Osteoblast (primary cell): ENCODE data around the gene CBX4. TPM values are rescaled to one million over a fixed set of nuclear protein-coding genes. Genes with fewer than 3 reads are reported as not detected.

Experiments
- DNase-seq: peaks from one replicate; pipeline ENCODE4 v3.0.0; 2011; ENCODE audit warnings: low spot score, mixed read lengths; ENCODE audit not compliant: insufficient read length; ENCODE audit errors: missing footprints
- H2AFZ ChIP-seq: 2 replicates; pipeline ENCODE4 v1.6.0; 2011; ENCODE audit warnings: mild to moderate bottlenecking, low read length
- H3K27ac ChIP-seq: 2 replicates; pipeline ENCODE4 v1.5.1; 2011; ENCODE audit warnings: mild to moderate bottlenecking, low read depth, low read length, moderate library complexity
- H3K27me3 ChIP-seq: 2 replicates; pipeline ENCODE4 v1.6.0; 2012; ENCODE audit warnings: mild to moderate bottlenecking, control low read depth, inconsistent platforms, low read length, moderate library complexity; ENCODE audit not compliant: insufficient read depth
- H3K36me3 ChIP-seq: 2 replicates; pipeline ENCODE4 v1.5.1; 2011; ENCODE audit warnings: mild to moderate bottlenecking, low read length, control low read depth, moderate library complexity; ENCODE audit not compliant: insufficient read depth
- H3K4me1 ChIP-seq: 2 replicates; pipeline ENCODE4 v1.5.1; 2011; ENCODE audit warnings: mild to moderate bottlenecking, low read length, control low read depth, moderate library complexity; ENCODE audit not compliant: insufficient read depth
- H3K4me2 ChIP-seq: 2 replicates; pipeline ENCODE4 v1.6.0; 2011; ENCODE audit warnings: mild to moderate bottlenecking, low read length; ENCODE audit not compliant: insufficient read depth
- H3K4me3 ChIP-seq: fragments of 200-600 bp; sonication (generic); 3 replicates; pipeline ENCODE4 v1.5.1; 2012; ENCODE audit warnings: mild to moderate bottlenecking, low read length, inconsistent platforms; ENCODE audit not compliant: insufficient read depth
- H3K79me2 ChIP-seq: 2 replicates; pipeline ENCODE4 v1.6.0; 2012; ENCODE audit warnings: mild to moderate bottlenecking, low read length, control low read depth, inconsistent platforms; ENCODE audit not compliant: insufficient read depth
- H3K9me3 ChIP-seq: 2 replicates; pipeline ENCODE4 v1.5.1; 2011; ENCODE audit warnings: low read depth, low read length, control low read depth
- H4K20me1 ChIP-seq: 2 replicates; pipeline ENCODE4 v1.6.0; 2012; ENCODE audit warnings: mild to moderate bottlenecking, low read length, control low read depth; ENCODE audit not compliant: insufficient read depth
- CTCF ChIP-seq: IDR thresholded peaks from 2 replicates; pipeline ENCODE4 v1.5.1; 2011; ENCODE audit warnings: mild to moderate bottlenecking, low read depth, low read length, moderate library complexity; ENCODE audit errors: extremely low read depth
- total RNA-seq: library from RNA; depleted of rRNA; stranded (reverse); fragments of >200 nt; gene quantifications from 2 replicates; pipeline ENCODE4 v1.2.3, GENCODE V29; 2012

Gene CBX4
- total RNA-seq, 1 donor = 22.1 TPM

GRCh38 chr17:79874329-79874981, 35.2 kb upstream of the CBX4 start:
- Histone ChIP-seq H3K4me1 (no peaks in the 10 kb centered on the region), H3K36me3 (no peaks in the 10 kb centered on the region), H3K27ac (no peak overlapping the region), H3K9me3 (no peaks in the 10 kb centered on the region), H4K20me1 (no peaks in the 10 kb centered on the region), H3K4me3 (no peak overlapping the region), H3K27me3 (peaks cover 3% of the 10 kb centered on the region), H3K79me2 (no peaks in the 10 kb centered on the region), H3K4me2 (no peak overlapping the region), H2AFZ (no peak overlapping the region)
- DNase-seq = peak; percentile 85
- TF ChIP-seq CTCF = peak; percentile 48

GRCh38 chr17:79873583-79873982, 34.3 kb upstream of the CBX4 start:
- no peaks in the 10 kb centered on the region for H3K36me3 ChIP-seq
- no peak overlapping the region for H3K4me2 ChIP-seq
- H2AFZ ChIP-seq = no peak overlapping the region
- no peaks in the 10 kb centered on the region for H4K20me1 ChIP-seq
- H3K4me1 ChIP-seq = no peaks in the 10 kb centered on the region
- no peaks in the 10 kb centered on the region for H3K9me3 ChIP-seq
- no peak for TF ChIP-seq CTCF
- H3K79me2 ChIP-seq = no peaks in the 10 kb centered on the region
- no peak overlapping the region for H3K4me3 ChIP-seq
- DNase-seq = no peak
- H3K27ac ChIP-seq = no peak overlapping the region
- H3K27me3 ChIP-seq = peaks cover 6% of the 10 kb centered on the region

- no peak for TF ChIP-seq CTCF
- no peaks in the 10 kb centered on the region for H4K20me1 ChIP-seq
- no peaks in the 10 kb centered on the region for H3K9me3 ChIP-seq
- DNase-seq = peak; percentile 62
- H3K36me3 ChIP-seq = no peaks in the 10 kb centered on the region
- no peak overlapping the region for H2AFZ ChIP-seq
- H3K4me1 ChIP-seq = no peaks in the 10 kb centered on the region
- H3K27me3 ChIP-seq = peaks cover 6% of the 10 kb centered on the region
- H3K27ac ChIP-seq = no peak overlapping the region
- H3K4me2 ChIP-seq = no peak overlapping the region
- no peak overlapping the region for H3K4me3 ChIP-seq
- H3K79me2 ChIP-seq = no peaks in the 10 kb centered on the region
These were observed 33.5 kb upstream of the CBX4 start for GRCh38 chr17:79872762-79873161.

GRCh38 chr17:79871131-79871530, 31.9 kb upstream of the CBX4 start:
- H3K27ac ChIP-seq = no peak overlapping the region
- peak; percentile 32 for DNase-seq
- H3K79me2 ChIP-seq = no peaks in the 10 kb centered on the region
- H3K4me1 ChIP-seq = no peaks in the 10 kb centered on the region
- no peaks in the 10 kb centered on the region for H3K36me3 ChIP-seq
- H3K4me3 ChIP-seq = no peak overlapping the region
- H3K27me3 ChIP-seq = peaks cover 6% of the 10 kb centered on the region
- H2AFZ ChIP-seq = no peak overlapping the region
- no peaks in the 10 kb centered on the region for H4K20me1 ChIP-seq
- no peaks in the 10 kb centered on the region for H3K9me3 ChIP-seq
- no peak for TF ChIP-seq CTCF
- H3K4me2 ChIP-seq = no peak overlapping the region
